WTC11 (cell line): ENCODE results near the gene FHOD3.

ENCODE experiments used
- MXD4 ChIP-seq: fragments of 250-450 bp; sonication (Bioruptor Pico); IDR thresholded peaks from 2 replicates; pipeline ENCODE4 v1.8.0; 2021; ENCODE audit warnings: mild to moderate bottlenecking, moderate library complexity, borderline replicate concordance
- SP1 ChIP-seq: sonication (generic); formaldehyde crosslinking; conservative IDR thresholded peaks from 2 replicates; pipeline ENCODE4 v1.8.1; 2022; ENCODE audit warnings: missing genetic modification reagents
- ZNF317 ChIP-seq: sonication (generic); formaldehyde crosslinking; IDR thresholded peaks from 2 replicates; pipeline ENCODE4 v1.8.1; 2023; ENCODE audit warnings: low read depth, mild to moderate bottlenecking, moderate library complexity, missing genetic modification reagents, borderline replicate concordance
- TF ChIP-seq, protein P1 (sequence below): fragments of 200-600 bp; IDR thresholded peaks from 2 replicates; pipeline ENCODE4 v1.8.0; 2022; ENCODE audit warnings: antibody characterized with exemption
- TF ChIP-seq, protein P2 (sequence below): sonication (generic); formaldehyde crosslinking; conservative IDR thresholded peaks from 2 replicates; pipeline ENCODE4 v1.8.1; 2022; ENCODE audit warnings: mild to moderate bottlenecking, missing genetic modification reagents

DNA sequence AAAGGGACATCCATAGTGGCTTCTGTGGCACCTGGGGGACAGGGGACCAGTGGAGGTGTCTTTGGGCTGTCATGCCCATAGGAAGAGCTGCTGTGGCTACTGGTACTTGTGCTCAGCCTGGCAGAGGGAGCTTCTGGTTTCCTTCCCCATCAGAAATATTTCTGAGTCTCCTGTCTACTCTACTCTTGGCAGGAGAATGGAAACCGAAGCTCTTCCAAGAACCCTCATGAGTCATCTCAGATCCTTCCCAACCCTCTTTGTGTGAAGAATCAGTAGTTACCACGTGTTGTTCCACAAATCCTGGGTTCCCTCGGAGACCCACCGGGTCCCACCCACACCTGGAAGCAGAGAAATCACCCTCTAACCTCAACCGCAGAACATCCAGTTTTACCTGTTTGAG, 234.9 kb downstream of the FHOD3 start:
- TF ChIP-seq MXD4 (no peak), ZNF317 (CRISPR knock-in tag) (no peak), SP1 (no peak)
- TF ChIP-seq, protein P1, sequence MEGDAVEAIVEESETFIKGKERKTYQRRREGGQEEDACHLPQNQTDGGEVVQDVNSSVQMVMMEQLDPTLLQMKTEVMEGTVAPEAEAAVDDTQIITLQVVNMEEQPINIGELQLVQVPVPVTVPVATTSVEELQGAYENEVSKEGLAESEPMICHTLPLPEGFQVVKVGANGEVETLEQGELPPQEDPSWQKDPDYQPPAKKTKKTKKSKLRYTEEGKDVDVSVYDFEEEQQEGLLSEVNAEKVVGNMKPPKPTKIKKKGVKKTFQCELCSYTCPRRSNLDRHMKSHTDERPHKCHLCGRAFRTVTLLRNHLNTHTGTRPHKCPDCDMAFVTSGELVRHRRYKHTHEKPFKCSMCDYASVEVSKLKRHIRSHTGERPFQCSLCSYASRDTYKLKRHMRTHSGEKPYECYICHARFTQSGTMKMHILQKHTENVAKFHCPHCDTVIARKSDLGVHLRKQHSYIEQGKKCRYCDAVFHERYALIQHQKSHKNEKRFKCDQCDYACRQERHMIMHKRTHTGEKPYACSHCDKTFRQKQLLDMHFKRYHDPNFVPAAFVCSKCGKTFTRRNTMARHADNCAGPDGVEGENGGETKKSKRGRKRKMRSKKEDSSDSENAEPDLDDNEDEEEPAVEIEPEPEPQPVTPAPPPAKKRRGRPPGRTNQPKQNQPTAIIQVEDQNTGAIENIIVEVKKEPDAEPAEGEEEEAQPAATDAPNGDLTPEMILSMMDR = no peak
- TF ChIP-seq, protein P2, sequence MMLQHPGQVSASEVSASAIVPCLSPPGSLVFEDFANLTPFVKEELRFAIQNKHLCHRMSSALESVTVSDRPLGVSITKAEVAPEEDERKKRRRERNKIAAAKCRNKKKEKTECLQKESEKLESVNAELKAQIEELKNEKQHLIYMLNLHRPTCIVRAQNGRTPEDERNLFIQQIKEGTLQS (CRISPR knock-in tag) = no peak
